Coronary artery (tissue), 2 donors: ENCODE measurements around the gene CD1E.

Source experiments
- DNase-seq: peaks from one replicate; pipeline ENCODE4 v3.0.0-alpha.2; 2017; ENCODE audit warnings: low spot score
- H3K27ac ChIP-seq, 2 donors: fragments of 200-600 bp; sonication (generic); one replicate each; pipeline ENCODE4 v1.5.1; 2016 to 2019
- H3K4me3 ChIP-seq: fragments of 200-600 bp; sonication (generic); 2 replicates; pipeline ENCODE4 v1.5.1; 2016; ENCODE audit warnings: mild to moderate bottlenecking, moderate library complexity
- TF ChIP-seq, protein P1 (sequence below): fragments of 200-600 bp; sonication (generic); IDR thresholded peaks from one replicate; pipeline ENCODE4 v1.5.1; 2019; ENCODE audit warnings: antibody characterized with exemption

CD1E gene

DNA sequence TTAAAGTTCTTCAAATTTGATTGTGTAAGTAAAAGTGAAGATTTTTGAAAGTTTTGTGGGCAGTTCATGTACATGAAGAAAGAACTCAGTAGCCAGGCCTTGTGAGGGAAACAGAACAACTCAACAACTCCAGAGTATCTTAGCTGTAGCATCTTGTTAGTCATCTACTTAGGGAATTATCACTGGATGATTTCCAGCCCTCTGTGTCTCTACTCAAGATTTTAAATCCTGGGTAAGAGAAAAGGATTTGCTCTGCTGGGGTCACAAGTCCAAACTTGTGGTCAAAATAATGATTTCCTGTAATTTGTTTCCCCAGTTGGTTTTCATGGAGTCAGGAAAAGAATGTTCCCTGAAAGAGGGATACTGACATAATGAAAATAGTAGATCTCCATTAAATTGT, 37.4 kb downstream of the CD1E start:
- Histone ChIP-seq H3K4me3 (no peak overlapping the region), H3K27ac (no peak overlapping the region)
- DNase-seq, result no peak
- TF ChIP-seq, protein P1, sequence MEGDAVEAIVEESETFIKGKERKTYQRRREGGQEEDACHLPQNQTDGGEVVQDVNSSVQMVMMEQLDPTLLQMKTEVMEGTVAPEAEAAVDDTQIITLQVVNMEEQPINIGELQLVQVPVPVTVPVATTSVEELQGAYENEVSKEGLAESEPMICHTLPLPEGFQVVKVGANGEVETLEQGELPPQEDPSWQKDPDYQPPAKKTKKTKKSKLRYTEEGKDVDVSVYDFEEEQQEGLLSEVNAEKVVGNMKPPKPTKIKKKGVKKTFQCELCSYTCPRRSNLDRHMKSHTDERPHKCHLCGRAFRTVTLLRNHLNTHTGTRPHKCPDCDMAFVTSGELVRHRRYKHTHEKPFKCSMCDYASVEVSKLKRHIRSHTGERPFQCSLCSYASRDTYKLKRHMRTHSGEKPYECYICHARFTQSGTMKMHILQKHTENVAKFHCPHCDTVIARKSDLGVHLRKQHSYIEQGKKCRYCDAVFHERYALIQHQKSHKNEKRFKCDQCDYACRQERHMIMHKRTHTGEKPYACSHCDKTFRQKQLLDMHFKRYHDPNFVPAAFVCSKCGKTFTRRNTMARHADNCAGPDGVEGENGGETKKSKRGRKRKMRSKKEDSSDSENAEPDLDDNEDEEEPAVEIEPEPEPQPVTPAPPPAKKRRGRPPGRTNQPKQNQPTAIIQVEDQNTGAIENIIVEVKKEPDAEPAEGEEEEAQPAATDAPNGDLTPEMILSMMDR, result no peak

DNA sequence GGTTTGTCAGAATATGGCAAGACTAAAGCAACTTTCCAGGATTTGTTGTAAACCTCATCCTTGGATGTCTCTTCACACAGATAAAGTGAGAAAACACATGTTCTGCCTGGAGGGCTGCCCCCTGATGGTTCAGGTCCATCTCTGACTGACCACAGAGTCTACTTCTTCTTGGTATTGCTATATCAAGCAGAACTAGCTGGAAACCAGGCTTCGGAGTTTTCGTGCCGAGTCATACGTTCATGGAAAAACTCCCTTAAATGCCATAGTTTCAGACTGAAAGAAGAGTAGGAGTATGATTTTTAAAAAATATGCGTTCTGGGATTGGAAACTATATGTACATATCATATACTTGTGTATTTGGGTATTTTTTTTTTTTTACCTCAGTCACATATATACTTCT, 39.8 kb downstream of the CD1E start:
- TF ChIP-seq, protein P1, result no peak
- H3K27ac ChIP-seq, result no peak overlapping the region
- no peak for DNase-seq
- H3K4me3 ChIP-seq, result no peak overlapping the region

DNA sequence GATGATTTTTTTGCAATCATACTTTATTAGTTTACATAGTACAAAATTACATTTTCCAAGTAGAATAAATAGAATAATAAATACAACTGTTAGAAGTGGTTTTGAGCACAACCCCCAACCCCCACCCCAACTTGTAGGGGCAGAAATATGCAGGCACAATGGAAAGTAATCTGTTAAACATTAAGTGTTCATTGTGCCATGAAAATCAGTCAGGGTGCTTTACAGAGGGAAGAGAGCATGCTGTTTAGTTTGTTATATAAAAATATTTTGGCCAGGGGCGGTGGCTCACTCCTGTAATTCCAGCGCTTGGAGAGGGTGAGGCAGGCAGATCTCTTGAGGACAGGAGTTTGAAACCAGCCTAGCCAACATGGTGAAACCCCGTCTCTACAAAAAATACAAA, 43.0 kb downstream of the CD1E start:
- TF ChIP-seq, protein P1, result no peak
- Histone ChIP-seq H3K4me3 (no peak overlapping the region), H3K27ac (no peak overlapping the region)
- DNase-seq, result no peak

DNA sequence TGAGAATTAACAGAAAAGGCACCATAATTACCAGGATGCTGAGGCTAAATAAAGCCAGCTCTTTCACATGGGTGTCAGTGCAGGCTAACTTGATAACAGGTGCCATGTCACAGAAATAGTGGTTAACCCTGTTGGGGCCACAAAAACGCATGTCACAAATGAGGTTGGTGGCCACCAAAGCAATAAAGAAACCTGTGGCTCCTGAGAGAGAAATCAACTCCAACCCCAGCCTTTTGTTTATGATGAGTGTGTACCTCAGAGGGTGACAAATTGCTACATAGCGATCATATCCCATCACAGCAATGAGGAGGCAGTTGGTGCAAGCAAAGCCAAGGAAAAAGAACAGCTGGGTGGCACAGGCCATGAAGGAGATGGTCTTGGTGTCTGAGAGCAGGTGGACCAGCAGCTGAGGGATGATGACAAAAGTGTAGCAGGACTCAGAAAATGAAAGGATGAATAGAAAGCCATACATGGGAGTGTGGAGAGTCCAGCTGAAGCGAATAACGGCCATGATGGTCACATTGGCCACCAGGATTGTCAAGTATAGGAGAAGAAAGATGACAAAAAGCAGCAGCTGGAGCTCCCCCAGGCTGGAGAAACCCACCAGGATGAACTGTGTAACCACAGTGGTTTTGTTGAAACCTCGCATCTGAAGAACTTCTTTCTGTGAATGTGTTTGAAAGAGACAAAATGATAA, 45.3 kb downstream of the CD1E start, which contains the start of gene OR10T2:
Gene OR10T2 (minus strand): TSS at position 649 of the 697 bp plus-strand sequence. CDS start 0 bp downstream, at position 649.
- no peak for DNase-seq
- no peak within 1 kb of the TSS for H3K4me3 ChIP-seq
- H3K27ac ChIP-seq, result no peak within 1 kb of the TSS
- TF ChIP-seq, protein P1, result no peak

DNA sequence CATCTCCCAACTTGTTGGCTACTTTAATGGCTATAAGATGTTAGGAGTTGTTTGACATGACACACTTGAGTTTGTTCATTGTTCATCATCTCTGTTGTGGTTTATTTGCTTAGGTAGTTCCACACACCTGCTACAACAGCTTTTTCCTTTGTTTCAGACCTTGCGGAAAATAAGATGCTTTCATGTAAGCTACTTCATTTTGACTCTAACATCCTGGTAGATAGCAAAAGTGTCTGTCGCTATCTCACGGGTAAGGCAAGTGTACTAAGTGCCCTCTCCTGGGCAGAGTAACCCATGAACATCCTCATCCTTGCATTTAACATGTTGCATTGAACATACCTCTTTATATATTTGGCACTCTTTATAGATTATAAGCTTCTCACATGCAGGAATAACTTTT, 47.2 kb downstream of the CD1E start:
- H3K27ac ChIP-seq, result no peak overlapping the region
- TF ChIP-seq, protein P1, result no peak
- no peak for DNase-seq
- H3K4me3 ChIP-seq, result no peak overlapping the region

DNA sequence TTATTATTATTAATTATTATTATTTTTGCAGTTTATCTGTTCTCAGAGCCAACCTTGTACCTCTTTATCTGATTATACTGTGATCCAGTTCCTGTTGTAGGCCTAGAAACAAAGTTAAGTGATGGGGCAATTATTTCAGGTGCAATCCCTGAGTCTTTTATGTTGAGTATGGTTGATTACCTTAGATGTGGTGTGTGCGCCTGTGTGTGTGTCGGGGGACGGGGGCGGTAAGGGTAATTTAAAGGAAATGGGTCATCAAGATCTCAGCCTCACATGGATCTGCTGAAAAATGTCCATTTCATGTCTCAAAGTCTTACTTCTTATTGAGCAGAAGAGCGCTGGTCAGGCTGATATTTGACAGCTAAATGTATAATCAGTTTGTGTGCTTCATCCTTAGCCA, 53.4 kb downstream of the CD1E start:
- Histone ChIP-seq H3K4me3 (no peak overlapping the region), H3K27ac (no peak overlapping the region)
- DNase-seq, result no peak
- TF ChIP-seq, protein P1, result no peak
